ENCODE results near the gene DSG2. TPM values are rescaled to one million over a fixed set of nuclear protein-coding genes. Genes with fewer than 3 reads are reported as not detected.

DSG2 gene
- total RNA-seq, 1 experiment from 2014 or later = 30.0 TPM

- no peak for DNase-seq (ENCODE audit: low read depth)
These were observed 89.6 kb downstream of the DSG2 start for GRCh38 chr18:31587529-31587928.

- DNase-seq (ENCODE audit: low read depth) = no peak
These were observed 92.6 kb downstream of the DSG2 start for GRCh38 chr18:31590570-31590969.

GRCh38 chr18:31591113-31591512 is 93.1 kb downstream of the DSG2 start:
- no peak for DNase-seq (ENCODE audit: low read depth)

GRCh38 chr18:31591628-31592027 is 93.7 kb downstream of the DSG2 start, which contains the start of gene TTR:
TSS of gene TTR (plus strand) at chr18:31591877. CDS start at chr18:31591903, 26 bp downstream.
- DNase-seq (ENCODE audit: low read depth) = no peak

- DNase-seq (ENCODE audit: low read depth) = no peak
These were observed 94.7 kb downstream of the DSG2 start for GRCh38 chr18:31592506-31593157.

- DNase-seq (ENCODE audit: low read depth) = no peak
These were observed 97.3 kb downstream of the DSG2 start for GRCh38 chr18:31595121-31595771.

GRCh38 chr18:31596081-31596872 is 98.3 kb downstream of the DSG2 start:
- DNase-seq (ENCODE audit: low read depth) = peak; percentile 31

GRCh38 chr18:31598021-31598805 is 100.2 kb downstream of the DSG2 start:
- no peak for DNase-seq (ENCODE audit: low read depth)

Other genes with a start within 250 kb of the DSG2 start
- gene DSG1, start 180.0 kb upstream of the DSG2 start, total RNA-seq (2014; rRNA removed; shearing (Covaris generic)) = not detected in 2 replicates
- gene DSG4, start 121.4 kb upstream of the DSG2 start, total RNA-seq (2014; rRNA removed; shearing (Covaris generic)) = not detected in 2 replicates
- not detected in 2 replicates for gene DSG3, start 50.4 kb upstream of the DSG2 start, total RNA-seq (2014; rRNA removed; shearing (Covaris generic))
- gene TTR, start 93.7 kb downstream of the DSG2 start, total RNA-seq (2014; rRNA removed; shearing (Covaris generic)) = not detected in 2 replicates
- gene B4GALT6, start 186.4 kb downstream of the DSG2 start, total RNA-seq (2014; rRNA removed; shearing (Covaris generic)) = 22.1 and 29.3 TPM in 2 replicates